Measurements from ENCODE around the gene FKBP2. TPM values are rescaled to one million over a fixed set of nuclear protein-coding genes. Genes with fewer than 3 reads are reported as not detected.

The FKBP2 gene
- total and polyA plus RNA-seq, 2 of the 13 experiments (the other 11 are each of a cell fraction or from before 2014, with no cell fraction given), result 30.1 to 53.3 TPM

GRCh38 chr11:64252003-64252872, 11.3 kb downstream of the FKBP2 start (continued):
- TF ChIP-seq PHF8 (CRISPR knock-in tag; IDR thresholded peaks at IDR 0.05) (0 out of 2 replicates have a peak, but pooled peaks have one; percentile 14), ZNF546 (CRISPR knock-in tag; conservative IDR thresholded peaks at IDR 0.05) (0 out of 2 replicates have a peak, but pooled peaks have one; percentile 30), MAFK (conservative IDR thresholded peaks at IDR 0.05 in 1 of 2, IDR thresholded peaks at IDR 0.05 in 1 of 2; ENCODE audit: low read length in 2 of 2) (no peak), ZFX (CRISPR knock-in tag; IDR thresholded peaks at IDR 0.05; ENCODE audit: low read depth) (0 out of 2 replicates have a peak, but pooled peaks have one; percentile 3), ZNF747 (CRISPR knock-in tag; IDR thresholded peaks at IDR 0.05; ENCODE audit: borderline replicate concordance) (0 out of 2 replicates have a peak, but pooled peaks have one; percentile 40), SMYD3 (CRISPR knock-in tag; IDR thresholded peaks at IDR 0.05) (no peak), ZNF33B (CRISPR knock-in tag; IDR thresholded peaks at IDR 0.05) (no peak), MAZ (IDR thresholded peaks at IDR 0.05; ENCODE audit: borderline replicate concordance, low read depth, low read length) (no peak), MAZ (CRISPR knock-in tag; IDR thresholded peaks at IDR 0.05; ENCODE audit: low read depth) (no peak), HMGXB3 (CRISPR knock-in tag; IDR thresholded peaks at IDR 0.05; ENCODE audit: borderline replicate concordance) (no peak), ZNF260 (CRISPR knock-in tag; IDR thresholded peaks at IDR 0.05; ENCODE audit: borderline replicate concordance, low read depth) (no peak), IRX3 (CRISPR knock-in tag; IDR thresholded peaks at IDR 0.05; ENCODE audit: borderline replicate concordance, low read depth) (no peak), SMAD1 (CRISPR knock-in tag; IDR thresholded peaks at IDR 0.05; ENCODE audit: borderline replicate concordance, low read depth) (no peak), ZNF749 (CRISPR knock-in tag; IDR thresholded peaks at IDR 0.05; ENCODE audit: borderline replicate concordance) (no peak), ZC3H4 (CRISPR knock-in tag; IDR thresholded peaks at IDR 0.05; ENCODE audit: borderline replicate concordance) (no peak), ZBTB7B (CRISPR knock-in tag; IDR thresholded peaks at IDR 0.05) (no peak), ZSCAN31 (CRISPR knock-in tag; IDR thresholded peaks at IDR 0.05; ENCODE audit: low read depth) (0 out of 2 replicates have a peak, but pooled peaks have one; percentile 25), ZNF441 (CRISPR knock-in tag; IDR thresholded peaks at IDR 0.05; ENCODE audit: borderline replicate concordance) (no peak), JUN (CRISPR knock-in tag; IDR thresholded peaks at IDR 0.05) (no peak), GLMP (CRISPR knock-in tag; IDR thresholded peaks at IDR 0.05; ENCODE audit: borderline replicate concordance) (no peak), ZBTB39 (CRISPR knock-in tag; IDR thresholded peaks at IDR 0.05) (no peak), TAF1 (CRISPR knock-in tag; IDR thresholded peaks at IDR 0.05) (no peak)

All from HepG2 (cell line).